ENCODE measurements around the gene ALKBH1.
A peak's percentile ranks its signal among the peaks of the same experiment; 100 is the strongest.

ALKBH1 gene

GRCh38 chr14:77707724-77708408 lies at the start of gene ALKBH1, which contains the start of gene SLIRP (continued):
- peak; percentile 67 for TF ChIP-seq ZBTB17 (tag by site-specific recombination; IDR thresholded peaks at IDR 0.05)
- TF ChIP-seq ZNF664 (tag by site-specific recombination; IDR thresholded peaks at IDR 0.05), result no peak
- TF ChIP-seq KLF17 (tag by site-specific recombination; IDR thresholded peaks at IDR 0.05), result no peak
- 0 out of 2 replicates have a peak, but pooled peaks have one; percentile 22 for TF ChIP-seq KLF16 (tag by site-specific recombination; IDR thresholded peaks at IDR 0.05)
- TF ChIP-seq ZNF223 (tag by site-specific recombination; IDR thresholded peaks at IDR 0.05), result no peak
- TF ChIP-seq YY2 (tag by site-specific recombination; IDR thresholded peaks at IDR 0.05), result peak; percentile 93
- peak; percentile 24; the same call in 1 of the 2 replicates for TF ChIP-seq ZSCAN30 (tag by site-specific recombination; IDR thresholded peaks at IDR 0.05)
- 0 out of 2 replicates have a peak, but pooled peaks have one; percentile 21 for TF ChIP-seq ZNF639 (tag by site-specific recombination; IDR thresholded peaks at IDR 0.05)
- TF ChIP-seq ZNF311 (tag by site-specific recombination; IDR thresholded peaks at IDR 0.05; ENCODE audit: borderline replicate concordance), result no peak
- TF ChIP-seq ZNF398 (tag by site-specific recombination; IDR thresholded peaks at IDR 0.05), result no peak
- TF ChIP-seq YY1 (tag by site-specific recombination; IDR thresholded peaks at IDR 0.05), result peak; percentile 87
- TF ChIP-seq SP2 (tag by site-specific recombination; IDR thresholded peaks at IDR 0.05), result peak; percentile 68
- TF ChIP-seq ZNF692 (tag by site-specific recombination; IDR thresholded peaks at IDR 0.05), result no peak
- TF ChIP-seq ZBTB1 (tag by site-specific recombination; IDR thresholded peaks at IDR 0.05), result no peak
- TF ChIP-seq GLI2 (tag by site-specific recombination; IDR thresholded peaks at IDR 0.05; ENCODE audit: borderline replicate concordance, low read depth), result no peak
- no peak for TF ChIP-seq KLF1 (tag by site-specific recombination; IDR thresholded peaks at IDR 0.05)
- peak; percentile 22; the same call in 1 of the 2 replicates for TF ChIP-seq TCF7L2 (IDR thresholded peaks at IDR 0.05; ENCODE audit: borderline replicate concordance, low read depth, low read length)
- TF ChIP-seq ZNF585B (tag by site-specific recombination; IDR thresholded peaks at IDR 0.05), result no peak
- no peak for TF ChIP-seq ZNF221 (tag by site-specific recombination; IDR thresholded peaks at IDR 0.05; ENCODE audit: borderline replicate concordance)
- no peak for TF ChIP-seq ZNF266 (tag by site-specific recombination; IDR thresholded peaks at IDR 0.05; ENCODE audit: low read depth)
- TF ChIP-seq ZNF2 (tag by site-specific recombination; IDR thresholded peaks at IDR 0.05), result 0 out of 2 replicates have a peak, but pooled peaks have one; percentile 26

All from HEK293 (cell line).